Keratinocyte (primary cell): ENCODE measurements around the gene NSMCE1. TPM values are rescaled to one million over a fixed set of nuclear protein-coding genes. Genes with fewer than 3 reads are reported as not detected.

Source experiments
- DNase-seq: peaks from one replicate; pipeline ENCODE4 v3.0.0-alpha.2; 2011; ENCODE audit warnings: low read depth, missing footprints, low spot score
- FAIRE-seq: peaks from 2 replicates; lab custom pipeline; 2011; peaks lifted over from hg19 to GRCh38; lab: Jason Lieb, UNC
- H2AFZ ChIP-seq: 2 replicates; pipeline ENCODE4 v1.6.0; 2012; ENCODE audit warnings: low read length, control low read depth, inconsistent platforms; ENCODE audit not compliant: control insufficient read depth
- H3K27ac ChIP-seq: 2 replicates; pipeline ENCODE4 v1.5.1; 2011; ENCODE audit warnings: low read length; ENCODE audit not compliant: control insufficient read depth, insufficient read depth
- H3K27me3 ChIP-seq: 3 replicates; pipeline ENCODE4 v1.6.0; 2011; ENCODE audit warnings: low read length; ENCODE audit not compliant: control insufficient read depth, insufficient read depth; ENCODE audit errors: extremely low read depth
- H3K36me3 ChIP-seq, 2 experiments: 2 replicates in 1 of 2; 3 replicates in 1 of 2; pipeline ENCODE4 v1.5.1; 2011; ENCODE audit warnings: low read length in 2 of 2, mild to moderate bottlenecking in 1 of 2; ENCODE audit not compliant: control insufficient read depth in 2 of 2, insufficient read depth in 2 of 2; ENCODE audit errors: extremely low read depth in 1 of 2
- H3K4me1 ChIP-seq: 3 replicates; pipeline ENCODE4 v1.5.1; 2011; ENCODE audit warnings: low read length; ENCODE audit not compliant: control insufficient read depth, insufficient read depth; ENCODE audit errors: extremely low read depth
- H3K4me2 ChIP-seq: 3 replicates; pipeline ENCODE4 v1.6.0; 2011; ENCODE audit warnings: low read depth, low read length; ENCODE audit not compliant: control insufficient read depth, insufficient read depth; ENCODE audit errors: extremely low read depth
- H3K4me3 ChIP-seq, 3 experiments: fragments of 200-600 bp in 1 of 3; sonication (generic) in 1 of 3; 2 replicates in 2 of 3; 3 replicates in 1 of 3; pipeline ENCODE4 v1.5.1; 2011 to 2016; ENCODE audit warnings: low read length in 3 of 3, mild to moderate bottlenecking in 3 of 3, control low read depth in 2 of 3, inconsistent platforms in 1 of 3, low read depth in 1 of 3, mixed read lengths in 1 of 3, mixed run types in 1 of 3, moderate library complexity in 1 of 3; ENCODE audit not compliant: control insufficient read depth in 2 of 3, insufficient read depth in 2 of 3; ENCODE audit errors: extremely low read depth in 1 of 3
- H3K79me2 ChIP-seq: 2 replicates; pipeline ENCODE4 v1.6.0; 2012; ENCODE audit warnings: low read length; ENCODE audit not compliant: control insufficient read depth, insufficient read depth
- H3K9ac ChIP-seq: 3 replicates; pipeline ENCODE4 v1.6.0; 2011; ENCODE audit warnings: low read length; ENCODE audit not compliant: control insufficient read depth, insufficient read depth; ENCODE audit errors: extremely low read depth
- H3K9me1 ChIP-seq: 3 replicates; pipeline ENCODE4 v1.6.0; 2011; ENCODE audit warnings: low read length; ENCODE audit not compliant: control insufficient read depth, insufficient read depth; ENCODE audit errors: extremely low read depth
- H3K9me3 ChIP-seq: 2 replicates; pipeline ENCODE4 v1.5.1; 2012; ENCODE audit warnings: low read depth, low read length; ENCODE audit not compliant: control insufficient read depth
- H4K20me1 ChIP-seq: 3 replicates; pipeline ENCODE4 v1.6.0; 2011; ENCODE audit warnings: low read length; ENCODE audit not compliant: control insufficient read depth, insufficient read depth; ENCODE audit errors: extremely low read depth
- CTCF ChIP-seq, 3 experiments: IDR thresholded peaks in 1 of 3; conservative IDR thresholded peaks in 1 of 3; optimal IDR thresholded peaks in 1 of 3; 2 replicates in 2 of 3; 3 replicates in 1 of 3; pipeline versions ENCODE3 to v1.5.1; 2011; ENCODE audit warnings: low read length in 3 of 3, mild to moderate bottlenecking in 3 of 3, moderate library complexity in 2 of 3, control low read depth in 1 of 3, inconsistent platforms in 1 of 3; ENCODE audit not compliant: insufficient read depth in 2 of 3; ENCODE audit errors: extremely low read depth in 1 of 3
- EZH2 ChIP-seq: IDR thresholded peaks from one replicate; pipeline ENCODE4 v1.6.1; 2012; ENCODE audit warnings: inconsistent platforms, mild to moderate bottlenecking, low read length, moderate library complexity
- dilution Hi-C: fragments of 300-500 bp; cut with MboI; formaldehyde crosslinking; loops from one replicate; pipeline ENCODE4 v1.7.0; 2020; ENCODE audit warnings: low sequenced_read_pairs; ENCODE audit not compliant: extremely low pct_ligation_motif_present
- polyA plus RNA-seq, 5 experiments: library from polyadenylated mRNA; depleted of rRNA in 3 of 5; stranded (reverse) in 3 of 5; stranded (forward) in 1 of 5; unstranded in 1 of 5; fragments of >200 nt; gene quantifications; 1 replicate in 1 of 5; 2 replicates in 3 of 5; 3 replicates in 1 of 5; pipeline versions ENCODE4 v1.2.1 to v1.2.3, GENCODE V29; 2011 to 2012; ENCODE audit warnings: missing spikeins in 2 of 5, low read depth in 1 of 5, low replicate concordance in 1 of 5

The NSMCE1 gene
- polyA plus RNA-seq, 1 donor (not counting 4 experiments of a cell fraction or from before 2014, with no cell fraction given), result 55.9 TPM

GRCh38 chr16:27272076-27272475 lies 3.5 kb upstream of the NSMCE1 start:
- Histone ChIP-seq H3K4me1 (peaks cover 16% of the 10 kb centered on the region), H3K4me3 (no peak overlapping the region), H3K9me3 (no peaks in the 10 kb centered on the region), H3K79me2 (peaks cover 11% of the 10 kb centered on the region), H3K27me3 (no peaks in the 10 kb centered on the region), H2AFZ (no peak overlapping the region), H3K27ac (no peak overlapping the region), H4K20me1 (no peaks in the 10 kb centered on the region), H3K4me2 (no peak overlapping the region), H3K9ac (no peak overlapping the region), H3K9me1 (no peaks in the 10 kb centered on the region), H3K36me3 (peaks cover 0 to 3% of the 10 kb centered on the region in 2 experiments)
- dilution Hi-C loops, result no loop called here
- TF ChIP-seq CTCF (optimal IDR thresholded peaks at IDR 0.05 in 1 of 3, IDR thresholded peaks at IDR 0.05 in 1 of 3, conservative IDR thresholded peaks at IDR 0.05 in 1 of 3; ENCODE audit: extremely low read depth in 1 of 3, insufficient read depth in 2 of 3, low read length in 3 of 3) (no peak), EZH2 (no peak)
- no peak for FAIRE-seq
- no peak for DNase-seq

- no peaks in the 10 kb centered on the region for H3K27me3 ChIP-seq
- no peak overlapping the region for H2AFZ ChIP-seq
- H3K4me2 ChIP-seq, result no peak overlapping the region
- H3K9me1 ChIP-seq, result no peaks in the 10 kb centered on the region
- no peaks in the 10 kb centered on the region for H4K20me1 ChIP-seq
- DNase-seq (no peak), FAIRE-seq (no peak)
- dilution Hi-C loops, result no loop called here
- H3K9me3 ChIP-seq, result no peaks in the 10 kb centered on the region
- TF ChIP-seq CTCF (optimal IDR thresholded peaks at IDR 0.05 in 1 of 3, IDR thresholded peaks at IDR 0.05 in 1 of 3, conservative IDR thresholded peaks at IDR 0.05 in 1 of 3; ENCODE audit: extremely low read depth in 1 of 3, insufficient read depth in 2 of 3, low read length in 3 of 3) (no peak), EZH2 (no peak)
- peaks cover 11% of the 10 kb centered on the region for H3K79me2 ChIP-seq
- H3K36me3 ChIP-seq, result peaks cover 0 to 3% of the 10 kb centered on the region in 2 experiments
- H3K9ac ChIP-seq, result no peak overlapping the region
- H3K27ac ChIP-seq, result no peak overlapping the region
- H3K4me1 ChIP-seq, result peaks cover 16% of the 10 kb centered on the region
- no peak overlapping the region for H3K4me3 ChIP-seq
Measured at GRCh38 chr16:27270349-27270748, 1.8 kb upstream of the NSMCE1 start.
